IMR-90 (cell line): ENCODE measurements around the gene ZNF213. TPM values are rescaled to one million over a fixed set of nuclear protein-coding genes. Genes with fewer than 3 reads are reported as not detected.
A peak's percentile ranks its signal among the peaks of the same experiment; 100 is the strongest.
"Not testable (repeated sequence)": the region's sequence is repeated elsewhere in the genome, so short reads cannot be mapped to it uniquely, and the experiment has no call there.

Source experiments
- ATAC-seq: fragments of 200-7000 bp; cut with Tn5 transposase; 2 replicates; pipeline ENCODE4 v1.9.1; 2020; ENCODE audit warnings: low read depth, mild to moderate bottlenecking, moderate library complexity
- BruUV-seq: library from RNA; stranded (reverse); fragments of 400-500 nt; replicated peaks from 2 replicates; lab custom pipeline; 2021; lab: Mats Ljungman, UMichigan
- CTCF ChIA-PET: fragments of 300-600 bp; formaldehyde crosslinking; extraction: SDS; loops from one replicate; lab custom pipeline; 2021; ENCODE audit warnings: antibody characterized with exemption; lab: Yijun Ruan, JAX
- POLR2A ChIA-PET: fragments of 300-600 bp; sonication (Branson Sonifier 250); formaldehyde crosslinking; loops from one replicate; lab custom pipeline; 2022; ENCODE audit warnings: antibody characterized with exemption; ENCODE audit not compliant: unreplicated experiment; lab: Charles Lee
- DNase-seq: peaks from one replicate; pipeline ENCODE4 v3.0.0; 2013
- H2AFZ ChIP-seq: replicated peaks from 2 replicates; pipeline ENCODE3; 2013; ENCODE audit warnings: low read length, mild to moderate bottlenecking; ENCODE audit not compliant: poor library complexity
- H2AK5ac ChIP-seq: 2 replicates; pipeline ENCODE4 v1.6.1; 2013; ENCODE audit warnings: low read depth, low read length, inconsistent platforms
- H2AK9ac ChIP-seq: replicated peaks from 2 replicates; pipeline ENCODE3; 2013; ENCODE audit warnings: mild to moderate bottlenecking, low read depth, low read length, moderate library complexity; ENCODE audit not compliant: poor library complexity
- H2BK120ac ChIP-seq: 2 replicates; pipeline ENCODE4 v1.6.1; 2013; ENCODE audit warnings: low read depth, low read length, inconsistent platforms
- H2BK15ac ChIP-seq: 3 replicates; pipeline ENCODE4 v1.6.1; 2013; ENCODE audit warnings: low read depth, low read length, inconsistent platforms
- H2BK20ac ChIP-seq: 2 replicates; pipeline ENCODE4 v1.6.1; 2013; ENCODE audit warnings: low read depth, mild to moderate bottlenecking, inconsistent platforms, low read length, moderate library complexity
- H2BK5ac ChIP-seq: 2 replicates; pipeline ENCODE4 v1.6.1; 2013; ENCODE audit warnings: mild to moderate bottlenecking, low read depth, low read length, inconsistent platforms; ENCODE audit not compliant: poor library complexity, severe bottlenecking
- H3K14ac ChIP-seq: replicated peaks from 2 replicates; pipeline ENCODE4 v1.6.1; 2013; ENCODE audit warnings: low read depth, low read length, inconsistent platforms
- H3K18ac ChIP-seq: 2 replicates; pipeline ENCODE4 v1.6.1; 2013; ENCODE audit warnings: low read depth, low read length, control low read depth
- H3K23ac ChIP-seq: 2 replicates; pipeline ENCODE4 v1.6.1; 2013; ENCODE audit warnings: low read depth, low read length, inconsistent platforms
- H3K27ac ChIP-seq: 2 replicates; pipeline ENCODE4 v1.5.1; 2013; ENCODE audit warnings: mild to moderate bottlenecking, control low read depth, low read length; ENCODE audit not compliant: insufficient read depth
- H3K27me3 ChIP-seq: 2 replicates; pipeline ENCODE4 v1.6.1; 2013; ENCODE audit warnings: low read length; ENCODE audit not compliant: control insufficient read depth, insufficient read depth
- H3K36me3 ChIP-seq: 2 replicates; pipeline ENCODE4 v1.6.1; 2013; ENCODE audit warnings: low read length, mixed read lengths; ENCODE audit not compliant: control insufficient read depth, insufficient read depth
- H3K4ac ChIP-seq: 2 replicates; pipeline ENCODE4 v1.6.1; 2013; ENCODE audit warnings: low read depth, low read length, inconsistent platforms
- H3K4me1 ChIP-seq: 2 replicates; pipeline ENCODE4 v1.6.1; 2013; ENCODE audit warnings: low read length, mixed read lengths; ENCODE audit not compliant: control insufficient read depth, insufficient read depth
- H3K4me2 ChIP-seq: 2 replicates; pipeline ENCODE4 v1.6.1; 2013; ENCODE audit warnings: low read depth, mild to moderate bottlenecking, control low read depth, low read length, moderate library complexity
- H3K4me3 ChIP-seq: 2 replicates; pipeline ENCODE4 v1.5.1; 2013; ENCODE audit warnings: low read depth, mild to moderate bottlenecking, control low read depth, low read length, moderate library complexity; ENCODE audit not compliant: insufficient read depth
- H3K56ac ChIP-seq: 2 replicates; pipeline ENCODE4 v1.6.1; 2013; ENCODE audit warnings: low read length, inconsistent platforms; ENCODE audit not compliant: insufficient read depth; ENCODE audit errors: extremely low read depth
- H3K79me1 ChIP-seq, 2 experiments: 2 replicates each; pipeline ENCODE4 v1.6.1; 2013; ENCODE audit warnings: low read length in 2 of 2, inconsistent platforms in 1 of 2, low read depth in 1 of 2
- H3K9ac ChIP-seq: 2 replicates; pipeline ENCODE4 v1.6.1; 2013; ENCODE audit warnings: low read depth, low read length, control low read depth
- H3K9me1 ChIP-seq: 2 replicates; pipeline ENCODE4 v1.6.1; 2013; ENCODE audit warnings: low read length, inconsistent platforms; ENCODE audit not compliant: insufficient read depth
- H3K9me3 ChIP-seq: 2 replicates; pipeline ENCODE4 v1.6.1; 2013; ENCODE audit warnings: low read length; ENCODE audit not compliant: control insufficient read depth, insufficient read depth
- H4K20me1 ChIP-seq: 2 replicates; pipeline ENCODE4 v1.6.1; 2013; ENCODE audit warnings: low read length, inconsistent platforms; ENCODE audit not compliant: insufficient read depth
- H4K5ac ChIP-seq: 2 replicates; pipeline ENCODE4 v1.6.1; 2013; ENCODE audit warnings: mild to moderate bottlenecking, low read depth, low read length, control low read depth
- H4K8ac ChIP-seq, 2 experiments: 2 replicates each; pipeline ENCODE4 v1.6.1; 2013; ENCODE audit warnings: low read depth in 2 of 2, low read length in 2 of 2, control low read depth in 1 of 2, inconsistent platforms in 1 of 2
- H4K91ac ChIP-seq: 2 replicates; pipeline ENCODE4 v1.6.1; 2013; ENCODE audit warnings: low read depth, low read length, inconsistent platforms; ENCODE audit not compliant: insufficient read depth
- CHD1 ChIP-seq: IDR thresholded peaks from 2 replicates; pipeline ENCODE4 v1.6.1; 2012; ENCODE audit warnings: low read depth, low read length, improper control_type of control experiment
- CTCF ChIP-seq: conservative IDR thresholded peaks from 2 replicates; pipeline ENCODE4 v1.5.1; 2012; ENCODE audit warnings: mild to moderate bottlenecking, low read depth, low read length, improper control_type of control experiment
- FOS ChIP-seq: fragments of 150-350 bp; IDR thresholded peaks from 2 replicates; pipeline ENCODE4 v1.6.1; 2016; ENCODE audit warnings: low read depth, low read length
- MAZ ChIP-seq: IDR thresholded peaks from 2 replicates; pipeline ENCODE4 v1.6.1; 2012; ENCODE audit warnings: low read depth, mild to moderate bottlenecking, low read length, improper control_type of control experiment, moderate library complexity, borderline replicate concordance
- POLR2A ChIP-seq: IDR thresholded peaks from 2 replicates; pipeline ENCODE4 v1.6.1; 2012; ENCODE audit warnings: mild to moderate bottlenecking, low read depth, low read length
- RAD21 ChIP-seq: IDR thresholded peaks from 2 replicates; pipeline ENCODE4 v1.6.1; 2012; ENCODE audit warnings: low read length, improper control_type of control experiment
- SMC3 ChIP-seq: fragments of 150-350 bp; IDR thresholded peaks from 2 replicates; pipeline ENCODE4 v1.6.1; 2016; ENCODE audit warnings: low read depth, mild to moderate bottlenecking, antibody characterized with exemption, low read length, moderate library complexity
- WGBS, 2 experiments: methylation state at CpG; one replicate each; pipeline versions ENCODE4 v1.1.5 to v1.1.7; 2013; ENCODE audit warnings: missing lambda C conversion rate in 2 of 2; ENCODE audit not compliant: insufficient read length in 1 of 2; ENCODE audit errors: extremely low coverage in 2 of 2; 5-methylcytosine and 5-hydroxymethylcytosine counted together
- dilution Hi-C: fragments of 300-500 bp; cut with HindIII; formaldehyde crosslinking; loops from one replicate; pipeline ENCODE4 v1.14.3; 2018; ENCODE audit warnings: low sequenced_read_pairs; ENCODE audit not compliant: unreplicated experiment
- in situ Hi-C: fragments of 300-500 bp; cut with MboI; formaldehyde crosslinking; loops from 3 replicates; pipeline ENCODE4 v1.14.3; 2019; ENCODE audit warnings: low sequenced_read_pairs, inconsistent platforms, mixed read lengths
- intact Hi-C: fragments of 100-400 bp; cut with micrococcal nuclease; formaldehyde crosslinking; loops from 2 replicates; pipeline ENCODE4 v1.10.0; 2022
- polyA plus RNA-seq, 3 experiments: library from polyadenylated mRNA; depleted of rRNA; stranded (reverse); fragments of >200 nt; gene quantifications; 2 replicates each; pipeline ENCODE4 v1.2.3, GENCODE V29; 2012; ENCODE audit warnings: low replicate concordance in 1 of 3
- total RNA-seq: library from RNA; depleted of rRNA; stranded (reverse); fragments of >200 nt; gene quantifications from 2 replicates; pipeline ENCODE4 v1.2.3, GENCODE V29; 2012

Gene ZNF213
- total and polyA plus RNA-seq, 2 of the 4 experiments (the other 2 are of a cell fraction), result 0.72 to 4.0 TPM

- Histone ChIP-seq H3K9me1 (0 out of 2 replicates have a peak, but pooled peaks cover 2% of the 10 kb centered on the region), H2AK5ac (no peak overlapping the region), H4K5ac (no peak overlapping the region), H2BK120ac (no peak overlapping the region), H4K8ac (no peak overlapping the region), H3K4me1 (no peaks in the 10 kb centered on the region; the same call in 1 of the 2 replicates), H3K79me1 (no peaks in the 10 kb centered on the region), H4K20me1 (no peaks in the 10 kb centered on the region; the same call in 1 of the 2 replicates), H3K56ac (no peak overlapping the region), H3K9me3 (no peaks in the 10 kb centered on the region), H2AK9ac (no peak overlapping the region), H3K9ac (no peak overlapping the region), H3K23ac (no peak overlapping the region), H3K27me3 (peaks cover 32% of the 10 kb centered on the region), H3K14ac (no peak overlapping the region), H2AFZ (no peak overlapping the region), H3K4me3 (no peak overlapping the region), H4K91ac (no peak overlapping the region), H3K18ac (no peak overlapping the region), H2BK15ac (no peak overlapping the region), H3K4me2 (no peak overlapping the region), H3K36me3 (no peaks in the 10 kb centered on the region), H3K4ac (no peak overlapping the region), H2BK5ac (no peak overlapping the region), H2BK20ac (no peak overlapping the region), H3K27ac (no peak overlapping the region)
- no TSS peak for BruUV-seq
- CTCF ChIA-PET, result no interaction called here
- DNase-seq (no peak), ATAC-seq (no peak)
- whole genome bisulfite sequencing, 2 experiments, result 40% methylated on average over 1 of the region's 21 CpGs; no CpG with 5 or more reads in 1 of the 2 experiments
- dilution Hi-C loops (no loop called here), intact Hi-C loops (no loop called here), in situ Hi-C loops (no loop called here)
- POLR2A ChIA-PET, result no interaction called here
- TF ChIP-seq MAZ (no peak), SMC3 (no peak), POLR2A (no peak), CHD1 (no peak), FOS (peak; percentile 43; the same call in 1 of the 2 replicates), RAD21 (no peak), CTCF (no peak)
Observed at GRCh38 chr16:3180445-3180878, 45.6 kb downstream of the ZNF213 start.

- H2BK20ac ChIP-seq, ATAC-seq, H2BK15ac ChIP-seq, H3K9ac ChIP-seq, H2AFZ ChIP-seq, dilution Hi-C loops, H3K18ac ChIP-seq, H3K79me1 ChIP-seq, H3K14ac ChIP-seq, H4K5ac ChIP-seq, H2AK9ac ChIP-seq, H3K27ac ChIP-seq, H2BK5ac ChIP-seq, H3K56ac ChIP-seq, H3K4me1 ChIP-seq, H3K9me1 ChIP-seq, H3K23ac ChIP-seq, H3K36me3 ChIP-seq, H4K91ac ChIP-seq, DNase-seq, H2BK120ac ChIP-seq, H3K9me3 ChIP-seq, in situ Hi-C loops, H3K4me2 ChIP-seq, intact Hi-C loops, H3K4ac ChIP-seq, H3K4me3 ChIP-seq, H2AK5ac ChIP-seq, H4K8ac ChIP-seq, BruUV-seq, H4K20me1 ChIP-seq: not testable (repeated sequence)
- ChIA-PET CTCF (interaction anchor here (1.0 kb wide), 1 partner anchor 16 kb away, joined by 3 read pairs; no protein-coding TSS in a partner anchor), POLR2A (interaction anchor here (0.6 kb wide), 1 partner anchor 23 kb away, joined by 3 read pairs; no protein-coding TSS in a partner anchor)
- no CpG with 5 or more reads among the region's 8 CpGs for WGBS, 2 experiments
- peaks cover 28% of the 10 kb centered on the region for H3K27me3 ChIP-seq
Observed at GRCh38 chr16:3182293-3182607, 47.4 kb downstream of the ZNF213 start.
